Thyroid gland (tissue), 4 donors: ENCODE data around the gene XYLT2. TPM values are rescaled to one million over a fixed set of nuclear protein-coding genes. Genes with fewer than 3 reads are reported as not detected.

Experiments
- DNase-seq, 2 donors: peaks; one replicate each; pipeline ENCODE4 v3.0.0-alpha.2; 2019
- H3K27ac ChIP-seq, 3 donors: fragments of 200-600 bp; sonication (generic); 1 replicate in 2 of 3; 2 replicates in 1 of 3; pipeline ENCODE4 v1.5.1; 2016 to 2019; ENCODE audit warnings: mild to moderate bottlenecking in 1 of 3, moderate library complexity in 1 of 3
- H3K27me3 ChIP-seq: fragments of 200-600 bp; sonication (generic); one replicate; pipeline ENCODE4 v1.5.1; 2019
- H3K36me3 ChIP-seq, 2 donors: fragments of 200-600 bp; sonication (generic); one replicate each; pipeline ENCODE4 v1.5.1; 2016 to 2019
- H3K4me1 ChIP-seq, 2 donors: fragments of 200-600 bp; sonication (generic); one replicate each; pipeline ENCODE4 v1.5.1; 2017 to 2019
- H3K4me3 ChIP-seq, 3 donors: fragments of 200-600 bp; sonication (generic); replicated peaks in 1 of 3; 1 replicate in 2 of 3; 2 replicates in 1 of 3; pipeline ENCODE4 v1.5.1; 2016; ENCODE audit warnings: mild to moderate bottlenecking in 1 of 3
- H3K9me3 ChIP-seq: fragments of 200-600 bp; sonication (generic); one replicate; pipeline ENCODE4 v1.5.1; 2017
- POLR2A ChIP-seq, 2 donors: fragments of 450-650 bp; IDR thresholded peaks; one replicate each; pipeline ENCODE4 v1.6.1; 2017; ENCODE audit warnings: antibody characterized with exemption in 2 of 2, mild to moderate bottlenecking in 2 of 2, moderate library complexity in 1 of 2
- WGBS, 2 donors: methylation state at CpG; one replicate each; pipeline ENCODE4 v1.1.5; 2017; 5-methylcytosine and 5-hydroxymethylcytosine counted together
- intact Hi-C: fragments of 100-400 bp; cut with DNase I; formaldehyde crosslinking; loops from one replicate; pipeline ENCODE4 v1.15.1; 2023
- total RNA-seq, 4 donors: library from RNA; depleted of rRNA; stranded (reverse); fragments of >200 nt; gene quantifications; one replicate each; pipeline ENCODE4 v1.2.3, GENCODE V29; 2016
- TF ChIP-seq, protein P1 (sequence below), 6 experiments: fragments of 200-600 bp in 3 of 6; fragments of 450-650 bp in 3 of 6; sonication (generic) in 3 of 6; IDR thresholded peaks; one replicate each; pipeline ENCODE4 v1.5.1; 2016 to 2019; ENCODE audit warnings: antibody characterized with exemption in 6 of 6, mild to moderate bottlenecking in 2 of 6, inconsistent platforms in 1 of 6, moderate library complexity in 1 of 6

The XYLT2 gene
- total RNA-seq, 4 donors from 2014 or later, result 22.4 to 33.4 (median 28.8) TPM

DNA sequence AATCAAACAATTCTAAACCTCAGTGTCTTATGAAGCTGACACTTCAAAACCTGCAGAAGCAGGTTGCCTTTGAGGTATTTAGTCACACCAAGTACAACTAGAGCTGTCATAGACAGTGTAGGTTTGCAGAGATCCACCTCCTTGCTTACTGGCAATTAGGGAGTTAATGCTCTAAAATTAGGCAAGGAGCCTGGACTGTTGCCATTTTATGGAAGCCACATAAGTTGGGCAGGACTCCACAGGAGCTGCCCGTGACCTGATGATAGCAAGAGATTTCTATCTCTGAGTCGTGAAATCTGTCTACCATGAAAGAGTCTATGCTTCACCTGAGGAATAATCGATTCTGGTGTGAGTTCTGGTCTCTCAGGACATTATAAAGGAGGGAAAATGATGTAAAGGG lies 36.0 kb downstream of the XYLT2 start:
- Histone ChIP-seq H3K9me3 (no peaks in the 10 kb centered on the region), H3K27me3 (no peaks in the 10 kb centered on the region), H3K27ac (no peak overlapping the region), H3K4me3 (no peak overlapping the region), H3K36me3 (peaks cover 55 to 60% of the 10 kb centered on the region in 2 donors), H3K4me1 (no peaks in the 10 kb centered on the region)
- WGBS, 2 donors, result 69 to 79% methylated on average over 3 of the region's 3 CpGs
- TF ChIP-seq, protein P1, sequence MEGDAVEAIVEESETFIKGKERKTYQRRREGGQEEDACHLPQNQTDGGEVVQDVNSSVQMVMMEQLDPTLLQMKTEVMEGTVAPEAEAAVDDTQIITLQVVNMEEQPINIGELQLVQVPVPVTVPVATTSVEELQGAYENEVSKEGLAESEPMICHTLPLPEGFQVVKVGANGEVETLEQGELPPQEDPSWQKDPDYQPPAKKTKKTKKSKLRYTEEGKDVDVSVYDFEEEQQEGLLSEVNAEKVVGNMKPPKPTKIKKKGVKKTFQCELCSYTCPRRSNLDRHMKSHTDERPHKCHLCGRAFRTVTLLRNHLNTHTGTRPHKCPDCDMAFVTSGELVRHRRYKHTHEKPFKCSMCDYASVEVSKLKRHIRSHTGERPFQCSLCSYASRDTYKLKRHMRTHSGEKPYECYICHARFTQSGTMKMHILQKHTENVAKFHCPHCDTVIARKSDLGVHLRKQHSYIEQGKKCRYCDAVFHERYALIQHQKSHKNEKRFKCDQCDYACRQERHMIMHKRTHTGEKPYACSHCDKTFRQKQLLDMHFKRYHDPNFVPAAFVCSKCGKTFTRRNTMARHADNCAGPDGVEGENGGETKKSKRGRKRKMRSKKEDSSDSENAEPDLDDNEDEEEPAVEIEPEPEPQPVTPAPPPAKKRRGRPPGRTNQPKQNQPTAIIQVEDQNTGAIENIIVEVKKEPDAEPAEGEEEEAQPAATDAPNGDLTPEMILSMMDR (IDR thresholded peaks at IDR 0.05), result no peak
- TF ChIP-seq POLR2A (IDR thresholded peaks at IDR 0.05), result no peak
- intact Hi-C loops, result no loop called here
- no peak for DNase-seq

DNA sequence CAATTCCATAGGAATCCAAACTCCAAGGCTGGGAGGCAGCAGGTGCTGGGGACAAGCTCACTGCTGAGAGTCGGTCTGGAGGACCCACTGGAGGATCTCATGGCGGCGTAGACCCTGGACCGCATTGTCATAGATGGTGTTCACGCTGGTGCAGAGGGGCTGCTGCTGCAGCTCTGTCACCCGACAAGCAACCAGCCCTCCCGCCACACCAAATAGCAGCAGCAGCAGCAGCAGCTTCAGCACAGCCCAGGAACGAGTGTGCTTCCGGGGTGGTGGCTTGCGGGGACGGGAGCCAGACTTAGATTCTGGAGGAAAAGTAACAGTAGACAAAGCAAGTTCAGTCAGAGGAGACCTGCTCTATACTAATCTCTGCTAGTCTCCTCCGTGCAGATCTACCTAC lies 37.0 kb downstream of the XYLT2 start:
- intact Hi-C loops, result no loop called here
- Histone ChIP-seq H3K27ac (no peak overlapping the region), H3K36me3 (peaks cover 65 to 70% of the 10 kb centered on the region in 2 donors), H3K9me3 (no peaks in the 10 kb centered on the region), H3K4me1 (no peaks in the 10 kb centered on the region), H3K27me3 (no peaks in the 10 kb centered on the region), H3K4me3 (no peak overlapping the region)
- TF ChIP-seq, protein P1 (IDR thresholded peaks at IDR 0.05), result no peak
- TF ChIP-seq POLR2A (IDR thresholded peaks at IDR 0.05), result no peak
- no peak for DNase-seq
- WGBS, 2 donors, result 86 to 92% methylated on average over 2 to 12 of the region's 12 CpGs

DNA sequence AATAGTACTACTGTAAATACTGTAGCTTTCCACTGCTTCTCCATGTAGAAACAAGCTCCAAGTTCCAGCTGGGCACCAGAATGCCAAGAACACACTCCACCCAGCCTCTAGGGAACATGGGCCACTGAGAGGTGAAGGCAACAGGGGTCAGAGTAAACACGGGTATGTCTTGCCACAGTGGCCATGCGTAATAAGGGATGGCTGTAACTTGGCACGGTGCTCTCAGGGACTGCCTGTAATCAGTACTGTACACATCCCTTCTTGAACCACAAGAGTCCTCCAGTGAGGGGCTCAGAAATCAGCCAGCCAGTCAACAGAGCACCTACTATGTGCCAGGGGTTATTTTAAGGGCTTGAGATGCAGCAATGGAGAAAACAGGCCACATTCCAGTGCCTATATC lies 40.6 kb downstream of the XYLT2 start:
- DNase-seq, result no peak
- Histone ChIP-seq H3K36me3 (peaks cover 79 to 97% of the 10 kb centered on the region in 2 donors), H3K9me3 (no peaks in the 10 kb centered on the region), H3K4me3 (no peak overlapping the region), H3K27ac (no peak overlapping the region), H3K27me3 (no peaks in the 10 kb centered on the region), H3K4me1 (no peaks in the 10 kb centered on the region)
- WGBS, 2 donors, result 71 to 84% methylated on average over 3 of the region's 3 CpGs
- intact Hi-C loops, result no loop called here
- TF ChIP-seq, protein P1 (IDR thresholded peaks at IDR 0.05), result no peak
- no peak for TF ChIP-seq POLR2A (IDR thresholded peaks at IDR 0.05)

DNA sequence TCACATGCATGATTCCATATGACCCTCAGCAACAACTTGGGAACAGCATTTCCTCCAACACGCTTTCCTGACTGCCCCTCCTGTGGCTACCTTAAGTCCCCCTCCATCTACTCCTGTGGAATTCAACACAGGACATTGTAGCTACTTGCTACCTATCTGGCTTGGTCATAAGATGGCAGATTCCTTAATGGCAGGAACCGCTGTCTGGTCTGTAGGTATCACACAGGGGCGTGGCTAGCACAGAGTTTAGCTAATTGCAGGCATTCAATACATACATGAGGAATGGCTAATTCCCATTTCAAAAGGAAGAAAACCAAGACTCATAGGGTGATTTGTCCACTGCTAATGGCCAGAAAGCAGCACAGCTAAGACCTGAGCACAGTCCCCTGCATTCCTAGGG lies 42.8 kb downstream of the XYLT2 start:
- 96 to 100% methylated on average over 3 of the region's 3 CpGs for WGBS, 2 donors
- H3K4me1 ChIP-seq, result no peaks in the 10 kb centered on the region
- intact Hi-C loops, result no loop called here
- DNase-seq, result no peak
- no peaks in the 10 kb centered on the region for H3K9me3 ChIP-seq
- H3K27me3 ChIP-seq, result no peaks in the 10 kb centered on the region
- H3K4me3 ChIP-seq, result no peak overlapping the region
- TF ChIP-seq POLR2A (IDR thresholded peaks at IDR 0.05), result no peak
- TF ChIP-seq, protein P1 (IDR thresholded peaks at IDR 0.05), result no peak
- no peak overlapping the region for H3K27ac ChIP-seq
- peaks cover 80 to 97% of the 10 kb centered on the region in 2 donors for H3K36me3 ChIP-seq

DNA sequence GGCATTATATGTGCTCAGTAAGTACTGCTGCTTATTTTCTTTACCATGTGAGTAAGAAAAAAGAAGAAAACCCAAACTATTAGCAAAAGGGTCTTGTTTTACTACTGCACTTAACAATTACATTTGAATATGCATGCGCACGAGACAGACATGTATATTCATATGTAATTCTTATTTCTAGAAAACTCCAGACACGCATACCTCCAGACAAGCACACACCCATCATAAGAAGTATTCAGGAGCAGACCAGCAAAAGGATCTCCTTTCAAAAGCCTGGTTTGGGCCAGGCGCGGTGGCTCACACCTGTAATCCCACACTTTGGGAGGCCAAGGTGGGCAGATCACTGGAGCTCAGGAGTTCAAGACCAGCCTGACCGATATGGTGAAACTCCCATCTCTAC lies 43.6 kb downstream of the XYLT2 start:
- Histone ChIP-seq H3K27me3 (no peaks in the 10 kb centered on the region), H3K4me3 (no peak overlapping the region), H3K9me3 (no peaks in the 10 kb centered on the region), H3K36me3 (peaks cover 79 to 97% of the 10 kb centered on the region in 2 donors), H3K27ac (no peak overlapping the region), H3K4me1 (no peaks in the 10 kb centered on the region)
- DNase-seq, result no peak
- TF ChIP-seq, protein P1 (IDR thresholded peaks at IDR 0.05), result no peak
- no peak for TF ChIP-seq POLR2A (IDR thresholded peaks at IDR 0.05)
- 98 to 99% methylated on average over 6 of the region's 6 CpGs for WGBS, 2 donors
- intact Hi-C loops, result no loop called here
